GM21447 (cell line): ENCODE measurements around the gene HOOK2.
"Not testable (repeated sequence)": the region's sequence is repeated elsewhere in the genome, so short reads cannot be mapped to it uniquely, and the experiment has no call there.

Source experiments
- ATAC-seq: cut with Tn5 transposase; IDR thresholded peaks from one replicate; pipeline ENCODE4 v1.9.1; 2021; ENCODE audit not compliant: unreplicated experiment

The HOOK2 gene

DNA sequence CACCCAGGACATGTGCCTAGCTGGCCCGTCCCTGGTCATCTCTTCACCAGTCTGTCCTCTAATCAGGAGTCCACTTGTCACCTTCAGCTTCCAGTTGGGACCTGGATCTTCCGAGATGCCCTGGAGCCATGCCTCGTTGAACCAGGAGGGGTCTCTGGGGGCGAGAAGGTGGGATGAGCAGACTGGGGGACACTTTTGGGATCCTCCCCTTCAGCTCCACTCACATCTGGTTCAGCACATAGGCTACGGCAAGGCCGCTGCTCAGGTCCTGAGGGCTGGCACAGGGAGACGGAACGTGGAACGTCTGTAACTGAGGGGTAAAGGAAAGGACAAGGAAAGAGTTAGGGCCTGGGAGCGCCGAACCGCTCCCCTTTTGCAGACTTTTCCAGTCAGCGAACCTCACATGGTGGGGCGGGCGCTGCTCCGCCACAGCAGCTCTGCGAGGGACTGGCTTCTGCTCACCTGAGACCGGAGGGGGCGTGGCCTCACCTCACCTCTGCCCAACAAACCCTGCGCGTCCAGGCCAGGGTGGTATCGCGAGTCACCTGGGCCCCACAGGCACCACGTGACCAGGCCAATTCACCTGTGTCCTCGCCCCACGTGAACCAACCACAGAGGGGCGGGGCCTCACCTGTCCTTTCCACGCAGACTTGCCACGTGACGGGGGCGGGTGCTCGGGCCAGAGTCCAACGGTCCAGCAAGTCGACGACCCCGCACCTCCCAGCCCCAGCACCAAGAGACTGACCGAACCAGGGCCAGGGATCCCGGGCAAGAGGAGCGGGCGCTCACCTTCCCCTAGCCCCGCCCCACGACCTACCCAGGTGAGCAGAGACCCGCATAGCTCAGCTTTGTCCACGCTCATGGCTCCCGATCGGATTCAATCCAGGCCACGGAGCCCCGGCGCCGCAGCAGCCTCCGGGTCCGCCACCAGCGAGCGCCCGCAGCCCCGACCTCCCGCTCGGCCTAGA is at the start of gene HOOK2:
Gene HOOK2 (minus strand): TSS at position 965 of the 968 bp plus-strand sequence. CDS start 103 bp downstream, at position 862.
- peak; percentile 1 for ATAC-seq

- no peak for ATAC-seq
Observed at GRCh38 chr19:12821761-12822160, 46.4 kb upstream of the HOOK2 start.

GRCh38 chr19:12817810-12818209 is 42.5 kb upstream of the HOOK2 start:
- ATAC-seq, result not testable (repeated sequence)

DNA sequence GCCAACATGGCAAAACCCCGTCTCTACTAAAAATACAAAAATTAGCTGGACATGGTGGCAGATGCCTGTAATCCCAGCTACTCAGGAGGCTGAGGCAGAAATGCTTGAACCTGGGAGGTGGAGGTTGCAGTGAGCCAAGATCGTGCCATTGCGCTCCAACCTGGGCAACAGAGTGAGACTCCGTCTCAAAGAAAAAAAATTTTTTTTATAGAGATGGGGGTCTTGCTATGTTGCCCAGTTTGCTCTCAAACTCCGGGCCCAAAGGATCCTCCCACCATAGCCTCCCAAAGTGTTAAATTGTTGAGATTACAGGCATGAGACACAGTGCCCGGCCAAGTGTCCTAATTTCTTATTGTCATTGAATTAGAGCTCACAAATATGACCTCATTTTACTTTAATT is 41.8 kb upstream of the HOOK2 start:
- ATAC-seq, result not testable (repeated sequence)

GRCh38 chr19:12815088-12815487 is 39.7 kb upstream of the HOOK2 start:
- ATAC-seq, result no peak

GRCh38 chr19:12806242-12807081 is 31.1 kb upstream of the HOOK2 start, which contains the start of gene RNASEH2A:
Gene RNASEH2A (plus strand): TSS chr19:12806584. CDS start chr19:12806674, 90 bp downstream.
- peak; percentile 72 for ATAC-seq

GRCh38 chr19:12804051-12804450 is 28.7 kb upstream of the HOOK2 start:
- no peak for ATAC-seq

- no peak for ATAC-seq
Observed at GRCh38 chr19:12802267-12803106, 27.1 kb upstream of the HOOK2 start.

GRCh38 chr19:12801466-12802266 is 26.3 kb upstream of the HOOK2 start, which contains the start of the genes PRDX2 and THSD8:
Gene PRDX2 (minus strand): TSS chr19:12801800. CDS start chr19:12801261, 539 bp downstream.
Gene THSD8 (plus strand): TSS chr19:12802069. CDS start chr19:12802072, 3 bp downstream.
- ATAC-seq, result no peak

GRCh38 chr19:12800923-12801465 is 25.6 kb upstream of the HOOK2 start:
- no peak for ATAC-seq

DNA sequence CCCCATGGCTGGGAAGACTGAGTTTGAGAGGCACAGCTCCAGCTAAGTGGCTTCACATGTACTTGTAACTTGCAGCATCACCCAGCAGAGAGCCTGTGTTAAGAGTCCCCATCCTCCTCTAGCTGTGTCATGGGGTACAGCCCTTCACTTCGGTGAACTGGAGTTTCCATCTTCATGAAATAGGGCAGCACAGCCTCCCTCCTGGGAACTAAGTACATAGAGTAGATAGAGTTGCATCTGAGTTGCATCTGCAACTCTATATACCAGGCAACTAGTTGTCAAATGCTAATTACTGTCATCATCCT is 25.1 kb upstream of the HOOK2 start:
- ATAC-seq, result no peak

DNA sequence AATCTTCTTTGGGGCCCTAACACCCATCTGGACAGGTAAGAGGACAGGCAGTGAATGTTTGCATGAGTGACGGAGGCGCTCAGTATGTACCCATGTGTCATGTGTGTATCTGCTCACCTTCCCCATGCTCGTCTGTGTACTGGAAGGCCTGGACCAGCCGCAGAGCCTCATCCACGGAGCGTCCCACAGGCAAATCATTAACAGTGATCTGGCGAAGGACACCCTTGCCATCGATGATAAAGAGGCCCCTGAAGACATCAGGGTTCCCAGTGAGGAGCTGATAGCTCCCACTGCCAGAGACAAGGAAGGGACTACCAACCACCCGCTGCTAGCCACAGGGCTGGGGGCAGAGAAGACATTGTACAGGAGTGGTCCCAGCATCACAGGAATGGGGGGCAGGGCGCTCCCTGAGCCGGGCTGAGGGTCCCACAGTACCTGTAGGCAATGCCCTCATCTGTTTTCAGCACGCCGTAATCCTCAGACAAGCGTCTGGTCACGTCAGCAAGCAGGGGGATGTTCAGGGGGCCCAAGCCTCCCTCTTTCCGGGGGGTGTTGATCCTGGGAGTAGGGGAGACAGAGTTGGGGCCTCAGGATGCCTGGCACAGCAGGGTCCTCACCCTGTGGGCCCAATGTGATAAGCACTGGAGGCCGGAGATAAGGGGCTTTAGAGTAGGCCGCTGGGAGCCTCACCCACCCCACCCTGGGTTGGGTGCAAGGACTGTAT is 24.6 kb upstream of the HOOK2 start:
- no peak for ATAC-seq

DNA sequence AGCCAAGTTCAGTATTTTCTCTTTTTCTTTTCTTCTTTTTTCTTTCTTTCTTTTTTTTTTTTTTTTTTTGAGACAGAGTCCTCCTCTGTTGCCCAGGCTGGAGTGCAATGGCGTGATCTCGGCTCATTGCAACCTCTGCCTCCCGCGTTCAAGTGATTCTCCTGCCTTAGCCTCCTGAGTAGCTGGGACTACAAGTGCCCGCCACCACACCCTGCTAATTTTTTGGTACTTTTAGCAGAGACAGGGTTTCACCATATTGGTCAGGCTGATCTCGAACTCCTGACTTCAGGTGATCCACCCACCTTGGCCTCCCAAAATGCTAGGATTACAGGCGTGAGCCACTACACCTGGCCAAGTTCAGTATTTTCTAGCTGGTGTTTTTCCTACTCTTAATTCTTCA is 22.3 kb upstream of the HOOK2 start:
- not testable (repeated sequence) for ATAC-seq

DNA sequence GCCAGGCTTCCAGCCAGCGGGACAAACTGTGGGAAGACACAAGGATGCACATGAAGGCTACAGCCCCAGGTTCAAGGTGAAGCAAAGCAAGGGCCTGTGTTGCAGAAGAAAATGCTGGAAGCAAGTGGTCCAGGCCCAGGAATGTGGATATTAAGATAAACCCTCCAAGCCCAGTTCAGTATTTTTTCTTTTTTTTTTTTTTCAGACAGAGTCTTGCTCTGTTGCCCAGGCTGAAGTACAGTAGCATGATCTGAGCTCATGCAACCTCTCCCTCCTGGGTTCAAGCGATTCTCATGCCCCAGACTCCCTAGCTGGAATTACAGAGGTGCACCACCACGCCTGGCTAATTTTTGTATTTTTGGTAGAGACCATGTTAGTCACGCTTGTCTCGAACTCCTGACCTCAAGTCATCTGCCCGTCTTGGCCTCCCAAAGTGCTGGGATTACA is 21.8 kb upstream of the HOOK2 start:
- no peak for ATAC-seq

DNA sequence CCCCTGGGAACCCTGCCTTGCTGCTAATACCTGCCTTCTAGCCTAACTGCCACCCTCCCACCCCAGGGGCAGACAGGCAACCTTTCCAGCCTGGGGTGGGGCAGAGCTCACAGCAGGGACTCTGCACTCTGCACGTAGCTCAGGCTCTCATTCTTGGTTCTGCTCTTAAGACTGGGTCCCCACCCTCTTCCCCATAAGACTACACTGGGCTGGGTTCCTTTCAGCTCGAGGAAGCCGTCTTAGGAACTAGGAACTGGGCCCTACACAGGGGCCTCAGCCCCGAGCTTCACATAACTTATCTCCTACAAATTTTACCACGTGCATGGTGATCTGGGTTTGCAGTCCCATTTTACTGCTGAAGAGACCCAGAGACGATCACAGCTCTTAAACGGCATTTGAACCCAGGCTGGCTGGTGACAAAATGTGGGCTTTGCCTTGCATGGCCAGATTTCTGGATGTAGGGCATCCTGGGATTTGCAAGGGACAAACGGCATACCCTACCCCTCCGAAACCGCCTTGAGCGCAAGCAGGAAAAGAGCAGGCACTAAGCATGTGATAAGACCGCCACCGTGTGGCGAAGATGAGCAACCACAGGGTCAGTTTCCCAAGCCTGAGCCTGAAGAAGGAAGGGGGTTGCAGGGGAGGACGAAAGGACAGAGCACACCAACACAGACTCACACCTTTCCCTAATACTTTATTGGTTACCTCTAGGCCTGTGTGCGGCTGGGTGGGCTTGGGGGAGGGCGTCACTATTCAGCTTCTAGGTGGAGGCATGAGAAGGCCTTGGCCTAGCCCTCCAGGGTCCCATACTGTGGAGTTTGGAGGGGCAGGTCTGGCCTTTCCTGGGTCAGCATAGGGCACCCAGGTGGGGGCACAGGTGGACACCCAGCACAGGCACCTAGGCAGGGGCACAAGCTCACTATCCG is 21.1 kb upstream of the HOOK2 start:
- ATAC-seq, result no peak

DNA sequence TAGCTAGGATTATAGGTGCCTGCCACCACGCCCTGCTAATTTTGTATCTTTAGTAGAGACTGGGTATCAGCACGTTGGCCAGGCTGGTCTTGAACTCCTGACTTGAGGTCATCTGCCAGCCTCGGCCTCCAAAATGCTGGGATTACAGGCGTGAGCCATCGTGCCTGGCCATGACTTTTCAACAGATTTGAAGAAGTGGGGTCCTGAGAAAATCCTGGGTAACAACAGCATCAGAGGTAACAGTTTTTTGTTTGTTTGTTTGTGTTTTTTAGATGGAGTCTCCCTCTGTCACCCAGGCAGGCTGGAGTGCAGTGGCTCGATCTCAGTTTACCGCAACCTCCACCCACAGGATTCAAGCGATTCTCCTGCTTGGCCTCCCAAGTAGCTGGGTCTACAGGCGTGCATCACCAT is 19.6 kb upstream of the HOOK2 start:
- no peak for ATAC-seq

DNA sequence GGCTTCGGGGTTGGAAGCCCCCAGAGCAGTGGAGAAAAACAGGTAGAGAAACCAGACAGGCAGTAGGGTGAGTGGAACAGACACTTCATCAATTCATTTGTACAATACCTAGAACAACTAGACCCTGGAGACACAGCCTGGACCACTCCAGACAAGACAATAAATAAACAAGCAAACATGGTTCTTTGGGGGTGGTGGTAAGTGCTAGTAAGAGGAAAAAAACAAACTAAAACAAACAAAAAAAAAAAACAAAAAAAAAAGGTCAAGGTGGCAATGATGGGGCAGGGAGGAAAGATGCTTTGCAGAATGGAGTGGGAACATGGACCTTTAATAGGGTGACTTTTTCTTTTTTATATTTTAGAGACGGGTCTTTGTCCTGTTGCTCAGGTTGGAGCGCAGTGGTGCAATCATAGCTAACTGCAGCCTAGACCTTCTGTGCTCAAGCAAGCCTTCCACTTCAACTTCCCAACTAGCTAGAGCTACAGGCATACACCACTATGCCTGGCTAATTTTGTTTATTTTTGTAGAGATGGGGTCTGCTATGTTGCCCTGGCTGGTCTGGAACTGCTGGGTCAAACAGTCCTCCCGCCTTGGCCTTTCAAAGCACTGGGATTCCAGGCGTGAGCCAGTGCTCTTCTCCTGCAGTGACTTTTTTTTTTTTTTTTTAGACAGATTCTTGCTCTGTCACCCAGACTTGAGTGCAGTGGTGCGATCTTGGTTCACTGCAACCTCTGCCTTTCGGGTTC is 19.0 kb upstream of the HOOK2 start:
- no peak for ATAC-seq
